MM.1S (cell line): ENCODE data around the gene ZBTB43.

Source experiments
- DNase-seq: peaks from one replicate; pipeline ENCODE4 v3.0.0-alpha.2; 2015
- H2AFZ ChIP-seq: fragments of 300-600 bp; sonication (generic); 2 replicates; pipeline ENCODE4 v1.6.0; 2016; ENCODE audit warnings: antibody characterized with exemption, low read length
- H3F3A ChIP-seq: fragments of 300-600 bp; sonication (generic); 2 replicates; pipeline ENCODE4 v1.6.1; 2016; ENCODE audit warnings: mild to moderate bottlenecking, antibody characterized with exemption, low read length, moderate library complexity, mixed read lengths; ENCODE audit not compliant: insufficient read depth
- H3K27ac ChIP-seq: fragments of 300-600 bp; sonication (generic); 2 replicates; pipeline ENCODE4 v1.5.1; 2016; ENCODE audit warnings: mild to moderate bottlenecking, low read length
- H3K27me3 ChIP-seq: fragments of 300-600 bp; sonication (generic); replicated peaks from 2 replicates; pipeline ENCODE4 v1.6.0; 2016; ENCODE audit warnings: low read length; ENCODE audit not compliant: insufficient read depth
- H3K36me3 ChIP-seq: fragments of 300-600 bp; sonication (generic); replicated peaks from 2 replicates; pipeline ENCODE4 v1.6.1; 2016; ENCODE audit warnings: mild to moderate bottlenecking, low read length, mixed read lengths; ENCODE audit not compliant: insufficient read depth
- H3K4me1 ChIP-seq: fragments of 300-600 bp; sonication (generic); 2 replicates; pipeline ENCODE4 v1.6.1; 2016; ENCODE audit warnings: low read length, mixed read lengths
- H3K4me2 ChIP-seq: fragments of 300-600 bp; sonication (generic); 2 replicates; pipeline ENCODE4 v1.6.0; 2016; ENCODE audit warnings: low read depth, low read length
- H3K4me3 ChIP-seq: fragments of 300-600 bp; sonication (generic); 2 replicates; pipeline ENCODE4 v1.5.1; 2016; ENCODE audit warnings: low read length, mixed read lengths
- H3K79me2 ChIP-seq: fragments of 300-600 bp; sonication (generic); 2 replicates; pipeline ENCODE4 v1.6.1; 2016; ENCODE audit warnings: mixed run types, low read length, mixed read lengths
- H3K9ac ChIP-seq: fragments of 300-600 bp; sonication (generic); 2 replicates; pipeline ENCODE4 v1.6.1; 2016; ENCODE audit warnings: low read length, mixed read lengths
- H3K9me2 ChIP-seq: fragments of 300-600 bp; sonication (generic); replicated peaks from 2 replicates; pipeline ENCODE4 v1.6.1; 2016; ENCODE audit warnings: mild to moderate bottlenecking, low read length, mixed read lengths; ENCODE audit not compliant: insufficient read depth
- H3K9me3 ChIP-seq: fragments of 300-600 bp; sonication (generic); replicated peaks from 2 replicates; pipeline ENCODE4 v1.6.1; 2016; ENCODE audit warnings: mild to moderate bottlenecking, low read length, mixed read lengths; ENCODE audit not compliant: insufficient read depth
- H4K20me1 ChIP-seq: fragments of 300-600 bp; sonication (generic); 2 replicates; pipeline ENCODE4 v1.6.1; 2016; ENCODE audit warnings: mild to moderate bottlenecking, low read length, moderate library complexity, mixed read lengths; ENCODE audit not compliant: insufficient read depth
- EZH2 ChIP-seq: fragments of 300-600 bp; sonication (generic); optimal IDR thresholded peaks from 2 replicates; pipeline ENCODE3; 2017; ENCODE audit warnings: low read depth, mild to moderate bottlenecking, antibody characterized with exemption, low read length, mixed read lengths
- EZH2phosphoT487 ChIP-seq: fragments of 300-600 bp; sonication (generic); IDR thresholded peaks from 2 replicates; pipeline ENCODE4 v1.6.1; 2018; ENCODE audit warnings: antibody characterized with exemption, low read length
- TF ChIP-seq, protein P1 (sequence below): fragments of 300-600 bp; sonication (generic); IDR thresholded peaks from 2 replicates; pipeline ENCODE4 v1.5.1; 2016; ENCODE audit warnings: antibody characterized with exemption, low read length, mixed read lengths

ZBTB43 gene

DNA sequence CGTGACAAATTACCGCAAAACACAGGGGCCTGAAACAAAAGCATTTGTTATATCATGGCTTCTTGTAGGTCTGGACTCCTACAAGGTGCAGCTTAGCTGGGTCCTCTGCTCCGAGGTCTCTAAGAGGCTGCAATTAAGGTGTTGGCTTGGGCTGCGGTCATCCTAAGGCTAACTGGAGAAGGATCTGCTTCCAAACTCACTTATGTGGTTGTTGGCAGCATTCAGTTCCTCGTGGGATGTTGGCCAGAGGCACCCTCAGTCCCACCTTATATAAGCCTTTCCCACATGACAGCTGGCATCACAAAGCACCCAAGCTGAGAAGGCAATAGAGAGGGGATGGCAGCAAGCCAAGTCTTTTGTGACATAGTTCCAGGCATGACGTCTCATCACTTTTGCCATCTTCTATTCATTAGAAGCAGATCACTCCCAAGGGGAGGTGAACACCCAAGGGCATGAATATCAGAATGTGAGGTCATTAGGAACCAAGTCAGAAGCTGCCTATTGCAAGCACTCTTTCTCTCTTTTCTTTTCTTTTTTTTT is 47.9 kb upstream of the ZBTB43 start:
- Histone ChIP-seq H3K27ac (no peak overlapping the region), H3K9ac (no peak overlapping the region), H3K79me2 (no peaks in the 10 kb centered on the region), H4K20me1 (no peaks in the 10 kb centered on the region), H2AFZ (no peak overlapping the region), H3K27me3 (peaks cover 23% of the 10 kb centered on the region), H3K9me3 (no peaks in the 10 kb centered on the region), H3K4me3 (no peak overlapping the region), H3F3A (no peaks in the 10 kb centered on the region), H3K4me2 (no peak overlapping the region), H3K4me1 (no peaks in the 10 kb centered on the region), H3K9me2 (no peaks in the 10 kb centered on the region), H3K36me3 (no peaks in the 10 kb centered on the region)
- TF ChIP-seq EZH2 (no peak), EZH2phosphoT487 (no peak)
- TF ChIP-seq, protein P1, sequence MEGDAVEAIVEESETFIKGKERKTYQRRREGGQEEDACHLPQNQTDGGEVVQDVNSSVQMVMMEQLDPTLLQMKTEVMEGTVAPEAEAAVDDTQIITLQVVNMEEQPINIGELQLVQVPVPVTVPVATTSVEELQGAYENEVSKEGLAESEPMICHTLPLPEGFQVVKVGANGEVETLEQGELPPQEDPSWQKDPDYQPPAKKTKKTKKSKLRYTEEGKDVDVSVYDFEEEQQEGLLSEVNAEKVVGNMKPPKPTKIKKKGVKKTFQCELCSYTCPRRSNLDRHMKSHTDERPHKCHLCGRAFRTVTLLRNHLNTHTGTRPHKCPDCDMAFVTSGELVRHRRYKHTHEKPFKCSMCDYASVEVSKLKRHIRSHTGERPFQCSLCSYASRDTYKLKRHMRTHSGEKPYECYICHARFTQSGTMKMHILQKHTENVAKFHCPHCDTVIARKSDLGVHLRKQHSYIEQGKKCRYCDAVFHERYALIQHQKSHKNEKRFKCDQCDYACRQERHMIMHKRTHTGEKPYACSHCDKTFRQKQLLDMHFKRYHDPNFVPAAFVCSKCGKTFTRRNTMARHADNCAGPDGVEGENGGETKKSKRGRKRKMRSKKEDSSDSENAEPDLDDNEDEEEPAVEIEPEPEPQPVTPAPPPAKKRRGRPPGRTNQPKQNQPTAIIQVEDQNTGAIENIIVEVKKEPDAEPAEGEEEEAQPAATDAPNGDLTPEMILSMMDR, result no peak
- no peak for DNase-seq

DNA sequence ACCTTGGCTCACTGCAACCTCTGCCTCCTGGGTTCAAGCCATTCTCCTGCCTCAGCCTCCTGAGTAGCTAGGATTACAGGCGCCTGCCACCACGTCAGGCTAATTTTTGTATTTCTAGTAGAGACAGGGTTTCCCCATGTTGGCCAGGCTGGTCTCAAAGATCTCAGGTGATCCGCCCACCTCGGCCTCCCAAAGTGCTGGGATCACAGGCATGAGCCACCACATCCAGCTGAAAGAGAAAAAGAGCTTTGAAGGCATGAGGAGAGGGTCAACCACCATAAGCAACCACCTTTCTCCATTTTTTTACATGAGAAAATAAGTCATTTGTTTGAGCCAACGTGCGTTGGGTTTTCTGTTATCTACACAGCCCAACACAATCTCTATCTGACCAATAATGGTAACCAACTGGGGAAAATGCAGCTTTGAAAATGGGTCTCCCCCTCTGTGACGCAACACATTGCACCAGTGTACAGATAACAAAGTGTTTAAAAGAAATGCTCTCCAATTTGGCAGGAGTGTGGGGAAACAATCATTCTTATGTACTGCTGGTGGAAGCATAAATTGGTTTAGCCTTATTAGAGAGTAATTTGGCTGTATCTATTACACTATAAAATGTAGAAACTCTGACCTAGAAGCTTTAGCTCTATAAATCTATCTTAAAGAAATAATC is 45.8 kb upstream of the ZBTB43 start:
- H4K20me1 ChIP-seq, result no peaks in the 10 kb centered on the region
- H3K27me3 ChIP-seq, result peaks cover 23% of the 10 kb centered on the region
- no peak overlapping the region for H2AFZ ChIP-seq
- no peaks in the 10 kb centered on the region for H3K9me2 ChIP-seq
- no peaks in the 10 kb centered on the region for H3K9me3 ChIP-seq
- H3K4me2 ChIP-seq, result no peak overlapping the region
- DNase-seq, result no peak
- H3K4me1 ChIP-seq, result no peaks in the 10 kb centered on the region
- H3K36me3 ChIP-seq, result no peaks in the 10 kb centered on the region
- H3K79me2 ChIP-seq, result no peaks in the 10 kb centered on the region
- H3K27ac ChIP-seq, result no peak overlapping the region
- TF ChIP-seq EZH2 (no peak), EZH2phosphoT487 (no peak)
- TF ChIP-seq, protein P1, result no peak
- no peaks in the 10 kb centered on the region for H3F3A ChIP-seq
- no peak overlapping the region for H3K4me3 ChIP-seq
- H3K9ac ChIP-seq, result no peak overlapping the region

DNA sequence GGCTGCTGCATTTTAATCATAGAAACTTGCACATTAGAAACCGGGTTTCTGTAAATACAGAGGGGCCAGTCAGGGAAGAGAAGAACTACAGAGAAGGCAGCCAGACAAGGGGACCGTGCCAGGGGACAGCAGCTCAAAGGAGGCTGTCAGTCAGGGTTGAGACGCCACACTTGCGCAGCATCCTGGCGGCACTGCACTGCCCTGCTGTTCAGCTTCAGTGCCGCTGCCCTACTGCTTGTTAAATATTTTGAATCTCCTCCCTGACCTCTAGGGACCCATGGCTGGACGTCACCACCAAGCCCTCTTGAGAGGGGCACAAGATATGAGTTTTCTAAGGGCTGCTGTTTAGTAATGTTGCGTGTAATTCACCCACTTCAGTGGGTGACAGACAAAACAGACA is 43.6 kb upstream of the ZBTB43 start:
- no peaks in the 10 kb centered on the region for H3F3A ChIP-seq
- H3K4me3 ChIP-seq, result no peak overlapping the region
- no peaks in the 10 kb centered on the region for H3K9me3 ChIP-seq
- H3K9me2 ChIP-seq, result no peaks in the 10 kb centered on the region
- TF ChIP-seq EZH2, result no peak
- TF ChIP-seq, protein P1, result no peak
- TF ChIP-seq EZH2phosphoT487, result no peak
- no peak overlapping the region for H2AFZ ChIP-seq
- H3K4me2 ChIP-seq, result no peak overlapping the region
- H3K36me3 ChIP-seq, result no peaks in the 10 kb centered on the region
- H3K4me1 ChIP-seq, result no peaks in the 10 kb centered on the region
- H3K27me3 ChIP-seq, result peaks cover 7% of the 10 kb centered on the region
- H4K20me1 ChIP-seq, result no peaks in the 10 kb centered on the region
- no peak overlapping the region for H3K9ac ChIP-seq
- H3K79me2 ChIP-seq, result no peaks in the 10 kb centered on the region
- no peak for DNase-seq
- no peak overlapping the region for H3K27ac ChIP-seq
